HL-60 (cell line): Measurements from ENCODE around the gene P4HA2.

Experiments used
- DNase-seq, 2 experiments: peaks; one replicate each; pipeline ENCODE4 v3.0.0-alpha.2; 2010 to 2020; ENCODE audit warnings: low read depth in 1 of 2, low spot score in 1 of 2
- H3K27ac ChIP-seq: fragments of 250-450 bp; sonication (Bioruptor Pico); replicated peaks from 2 replicates; pipeline ENCODE4 v1.5.1; 2020; ENCODE audit warnings: mild to moderate bottlenecking, moderate library complexity
- H3K27me3 ChIP-seq: fragments of 250-450 bp; sonication (Bioruptor Pico); 2 replicates; pipeline ENCODE4 v1.5.1; 2021; ENCODE audit warnings: mild to moderate bottlenecking, moderate library complexity; ENCODE audit not compliant: insufficient read depth, poor library complexity, severe bottlenecking
- H3K4me3 ChIP-seq: replicated peaks from 2 replicates; pipeline ENCODE4 v1.5.1; 2011; ENCODE audit warnings: mild to moderate bottlenecking, control low read depth, low read length; ENCODE audit not compliant: insufficient read depth
- GABPA ChIP-seq: IDR thresholded peaks from 2 replicates; pipeline ENCODE4 v1.6.1; 2012; ENCODE audit warnings: low read depth
- POLR2AphosphoS5 ChIP-seq: IDR thresholded peaks from 2 replicates; pipeline ENCODE4 v1.6.1; 2012; ENCODE audit warnings: low read depth
- REST ChIP-seq: IDR thresholded peaks from 2 replicates; pipeline ENCODE4 v1.6.1; 2012; ENCODE audit warnings: low read depth; ENCODE audit not compliant: insufficient replicate concordance
- SPI1 ChIP-seq: IDR thresholded peaks from 2 replicates; pipeline ENCODE4 v1.6.1; 2012; ENCODE audit warnings: low read depth, mild to moderate bottlenecking, borderline replicate concordance
- TF ChIP-seq, protein P1 (sequence below): IDR thresholded peaks from one replicate; pipeline ENCODE4 v1.5.1; 2011; ENCODE audit warnings: low read length, control low read depth, inconsistent platforms; ENCODE audit not compliant: insufficient read depth

Gene P4HA2

GRCh38 chr5:132274050-132274792, 46.6 kb upstream of the P4HA2 start:
- DNase-seq, result no peak
- TF ChIP-seq, protein P1, sequence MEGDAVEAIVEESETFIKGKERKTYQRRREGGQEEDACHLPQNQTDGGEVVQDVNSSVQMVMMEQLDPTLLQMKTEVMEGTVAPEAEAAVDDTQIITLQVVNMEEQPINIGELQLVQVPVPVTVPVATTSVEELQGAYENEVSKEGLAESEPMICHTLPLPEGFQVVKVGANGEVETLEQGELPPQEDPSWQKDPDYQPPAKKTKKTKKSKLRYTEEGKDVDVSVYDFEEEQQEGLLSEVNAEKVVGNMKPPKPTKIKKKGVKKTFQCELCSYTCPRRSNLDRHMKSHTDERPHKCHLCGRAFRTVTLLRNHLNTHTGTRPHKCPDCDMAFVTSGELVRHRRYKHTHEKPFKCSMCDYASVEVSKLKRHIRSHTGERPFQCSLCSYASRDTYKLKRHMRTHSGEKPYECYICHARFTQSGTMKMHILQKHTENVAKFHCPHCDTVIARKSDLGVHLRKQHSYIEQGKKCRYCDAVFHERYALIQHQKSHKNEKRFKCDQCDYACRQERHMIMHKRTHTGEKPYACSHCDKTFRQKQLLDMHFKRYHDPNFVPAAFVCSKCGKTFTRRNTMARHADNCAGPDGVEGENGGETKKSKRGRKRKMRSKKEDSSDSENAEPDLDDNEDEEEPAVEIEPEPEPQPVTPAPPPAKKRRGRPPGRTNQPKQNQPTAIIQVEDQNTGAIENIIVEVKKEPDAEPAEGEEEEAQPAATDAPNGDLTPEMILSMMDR, result no peak
- TF ChIP-seq SPI1, result no peak
- TF ChIP-seq GABPA, result no peak
- no peak for TF ChIP-seq POLR2AphosphoS5
- no peaks in the 10 kb centered on the region for H3K27me3 ChIP-seq
- H3K27ac ChIP-seq, result no peak overlapping the region
- no peak overlapping the region for H3K4me3 ChIP-seq

- H3K27me3 ChIP-seq, result no peaks in the 10 kb centered on the region
- H3K4me3 ChIP-seq, result no peak overlapping the region
- no peak for TF ChIP-seq POLR2AphosphoS5
- no peak for TF ChIP-seq REST
- no peak for TF ChIP-seq SPI1
- TF ChIP-seq, protein P1, result no peak
- no peak for TF ChIP-seq GABPA
- H3K27ac ChIP-seq, result no peak overlapping the region
- no peak for DNase-seq
These were observed 46.0 kb upstream of the P4HA2 start for GRCh38 chr5:132273631-132274030.

GRCh38 chr5:132272311-132273210, 44.9 kb upstream of the P4HA2 start:
- DNase-seq, result peak in 1 of 2 experiments; percentile 49
- no peak overlapping the region for H3K4me3 ChIP-seq
- no peak overlapping the region for H3K27ac ChIP-seq
- TF ChIP-seq REST, result no peak
- TF ChIP-seq, protein P1, result peak; percentile 28
- no peaks in the 10 kb centered on the region for H3K27me3 ChIP-seq
